ENCODE measurements around the gene CYRIA.

DNA sequence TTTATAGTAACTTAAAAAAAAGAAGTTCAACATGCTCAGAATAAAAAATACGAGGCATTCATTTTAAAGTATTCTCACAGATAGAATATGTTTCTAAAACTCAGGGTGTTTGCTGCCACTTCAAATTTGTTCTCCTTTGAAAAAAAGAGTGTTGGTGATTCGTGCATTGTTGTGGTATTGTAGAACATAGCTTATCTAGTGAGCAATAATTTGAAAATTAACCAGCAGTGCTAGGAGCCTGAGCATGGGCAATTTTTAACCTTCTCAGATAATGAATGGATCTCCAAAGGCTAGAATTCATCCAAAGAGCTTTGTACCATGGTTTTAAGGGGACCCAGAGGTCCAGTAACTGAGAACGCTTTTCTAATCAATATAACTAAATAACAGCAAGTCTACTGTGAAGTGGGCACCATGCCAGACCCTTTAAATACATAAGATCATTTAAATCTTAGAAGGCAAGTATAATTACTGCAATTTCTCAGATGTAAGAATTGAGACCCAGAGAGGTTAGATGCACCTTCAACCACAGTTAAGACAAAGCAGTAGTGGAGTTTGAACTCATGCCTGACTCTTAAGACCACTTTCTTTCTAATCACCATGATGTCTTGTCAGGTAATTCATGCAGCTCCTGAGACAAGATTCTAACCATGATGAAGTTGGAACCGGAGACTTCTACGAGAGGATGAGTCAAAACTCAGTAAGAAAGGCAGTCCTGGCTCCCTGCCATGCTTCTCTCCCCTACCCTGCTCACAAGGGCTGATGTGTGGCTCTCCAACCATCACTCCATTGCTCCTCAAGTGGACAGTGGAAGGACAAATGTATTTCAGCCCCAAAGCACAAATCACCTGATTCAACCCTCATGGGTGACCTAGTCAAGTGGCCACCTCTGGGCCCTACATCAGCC, 3.4 kb downstream of the CYRIA start:
- no peak for TF ChIP-seq POLR2AphosphoS5 (IDR thresholded peaks at IDR 0.05)
- TF ChIP-seq, protein P1, sequence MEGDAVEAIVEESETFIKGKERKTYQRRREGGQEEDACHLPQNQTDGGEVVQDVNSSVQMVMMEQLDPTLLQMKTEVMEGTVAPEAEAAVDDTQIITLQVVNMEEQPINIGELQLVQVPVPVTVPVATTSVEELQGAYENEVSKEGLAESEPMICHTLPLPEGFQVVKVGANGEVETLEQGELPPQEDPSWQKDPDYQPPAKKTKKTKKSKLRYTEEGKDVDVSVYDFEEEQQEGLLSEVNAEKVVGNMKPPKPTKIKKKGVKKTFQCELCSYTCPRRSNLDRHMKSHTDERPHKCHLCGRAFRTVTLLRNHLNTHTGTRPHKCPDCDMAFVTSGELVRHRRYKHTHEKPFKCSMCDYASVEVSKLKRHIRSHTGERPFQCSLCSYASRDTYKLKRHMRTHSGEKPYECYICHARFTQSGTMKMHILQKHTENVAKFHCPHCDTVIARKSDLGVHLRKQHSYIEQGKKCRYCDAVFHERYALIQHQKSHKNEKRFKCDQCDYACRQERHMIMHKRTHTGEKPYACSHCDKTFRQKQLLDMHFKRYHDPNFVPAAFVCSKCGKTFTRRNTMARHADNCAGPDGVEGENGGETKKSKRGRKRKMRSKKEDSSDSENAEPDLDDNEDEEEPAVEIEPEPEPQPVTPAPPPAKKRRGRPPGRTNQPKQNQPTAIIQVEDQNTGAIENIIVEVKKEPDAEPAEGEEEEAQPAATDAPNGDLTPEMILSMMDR (IDR thresholded peaks at IDR 0.05) = no peak
- no peak for TF ChIP-seq POLR2A (IDR thresholded peaks at IDR 0.05)
